ENCODE results near the gene GPR101. TPM values are rescaled to one million over a fixed set of nuclear protein-coding genes. Genes with fewer than 3 reads are reported as not detected.
A peak's percentile ranks its signal among the peaks of the same experiment; 100 is the strongest.

Gene GPR101
- total RNA-seq (2014; rRNA removed; shearing (Covaris generic)) = not detected in 2 replicates

DNA sequence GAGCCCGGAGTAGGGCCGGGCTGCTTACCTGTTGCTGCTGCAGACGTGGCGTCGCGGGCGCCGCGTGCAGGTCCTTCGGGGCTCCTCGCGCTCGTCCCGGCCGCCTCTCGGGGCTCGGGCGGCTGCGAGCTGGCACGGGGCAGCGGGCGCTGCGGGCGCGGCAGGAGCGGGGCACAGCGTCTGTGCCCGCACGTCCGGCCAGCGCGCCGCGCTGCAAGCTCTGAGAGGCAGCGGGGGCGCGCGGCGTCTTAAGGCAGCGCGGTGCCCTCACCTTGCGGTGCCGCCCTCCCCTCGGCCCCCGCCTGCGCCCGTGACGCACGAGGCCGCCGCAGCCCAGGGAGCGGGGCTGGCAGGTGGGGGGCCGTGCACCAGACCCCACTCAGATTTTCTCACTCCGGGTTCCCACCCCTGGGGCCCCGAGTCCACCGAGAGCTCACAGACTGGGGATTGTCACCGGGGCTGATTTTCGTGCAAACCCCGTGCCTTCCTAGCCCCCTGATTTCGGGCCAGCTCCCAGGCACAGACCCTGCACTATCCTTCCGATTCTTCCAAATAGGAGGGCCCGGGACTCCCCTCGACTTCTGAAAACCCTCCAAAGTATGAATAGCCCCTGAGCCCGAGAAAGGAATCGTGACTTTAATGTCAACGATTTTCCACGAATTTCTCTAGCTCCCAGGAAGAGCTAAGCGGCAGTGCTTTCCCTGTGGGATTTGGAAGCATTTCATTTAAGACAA is at the start of gene GPR101:
GPR101 (minus strand) TSS at position 222 of the 734 bp plus-strand sequence. CDS start 2,321 bp downstream, outside the sequence.
- DNase-seq (ENCODE audit: low spot score) = no peak

DNA sequence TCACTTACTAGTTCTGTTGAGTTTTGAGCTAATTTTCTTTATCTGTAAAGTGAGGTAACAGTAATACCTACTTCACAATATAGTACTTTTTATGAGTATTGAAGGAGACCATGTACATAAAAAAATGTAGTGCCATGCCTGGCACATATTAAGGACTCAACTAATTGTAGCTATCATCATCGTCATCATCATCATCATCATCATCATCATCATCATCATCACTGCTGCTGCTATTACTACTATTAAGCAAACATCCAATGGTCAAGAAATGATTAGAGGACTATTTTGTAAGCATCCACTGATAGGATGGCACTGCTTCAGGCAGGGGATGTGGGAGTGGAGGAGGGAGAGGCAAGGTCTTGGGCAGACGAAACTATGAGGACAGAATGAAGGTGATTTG is 47.4 kb upstream of the GPR101 start:
- no peak for DNase-seq (ENCODE audit: low spot score)

DNA sequence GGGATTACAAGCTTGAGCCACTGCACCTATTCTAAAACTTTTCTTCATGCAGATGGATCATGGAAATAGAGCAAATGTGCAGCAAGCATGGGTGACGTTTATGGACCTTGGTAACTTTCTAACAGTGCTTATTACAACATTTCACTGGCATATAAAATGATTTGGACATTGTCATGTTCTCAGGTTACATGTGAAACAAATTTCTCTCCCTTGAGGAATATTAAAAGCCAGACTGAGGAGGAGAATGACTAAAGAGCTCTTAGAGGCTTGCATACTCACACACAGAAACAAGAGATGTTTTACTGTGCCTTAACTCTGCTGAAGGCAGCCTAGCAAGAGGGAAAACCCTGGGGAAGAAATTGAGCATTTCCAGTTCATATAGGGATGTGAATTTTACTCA is 38.6 kb upstream of the GPR101 start:
- no peak for DNase-seq (ENCODE audit: low spot score)

DNA sequence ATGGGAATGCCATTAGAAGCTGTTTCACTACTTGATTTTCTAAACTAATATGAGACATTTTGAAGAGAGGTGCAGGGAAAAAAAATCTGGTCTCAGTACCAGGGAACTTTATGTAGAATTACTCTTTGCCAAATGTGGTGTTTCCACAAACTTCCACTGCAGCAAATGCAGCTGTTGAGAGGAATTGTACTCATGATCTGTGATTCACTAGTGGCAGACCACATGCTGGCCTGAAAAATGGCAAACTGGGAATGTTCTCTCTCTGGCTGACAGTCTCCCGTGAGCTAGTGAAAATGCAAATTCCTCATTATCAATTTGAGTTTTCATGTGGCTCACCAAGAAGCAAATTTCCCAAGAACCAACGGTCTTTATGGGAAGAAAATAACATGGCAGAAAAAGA is 37.8 kb upstream of the GPR101 start:
- no peak for DNase-seq (ENCODE audit: low spot score)

GRCh38 chrX:137067147-137067546 is 33.4 kb upstream of the GPR101 start:
- no peak for DNase-seq (ENCODE audit: low spot score)

DNA sequence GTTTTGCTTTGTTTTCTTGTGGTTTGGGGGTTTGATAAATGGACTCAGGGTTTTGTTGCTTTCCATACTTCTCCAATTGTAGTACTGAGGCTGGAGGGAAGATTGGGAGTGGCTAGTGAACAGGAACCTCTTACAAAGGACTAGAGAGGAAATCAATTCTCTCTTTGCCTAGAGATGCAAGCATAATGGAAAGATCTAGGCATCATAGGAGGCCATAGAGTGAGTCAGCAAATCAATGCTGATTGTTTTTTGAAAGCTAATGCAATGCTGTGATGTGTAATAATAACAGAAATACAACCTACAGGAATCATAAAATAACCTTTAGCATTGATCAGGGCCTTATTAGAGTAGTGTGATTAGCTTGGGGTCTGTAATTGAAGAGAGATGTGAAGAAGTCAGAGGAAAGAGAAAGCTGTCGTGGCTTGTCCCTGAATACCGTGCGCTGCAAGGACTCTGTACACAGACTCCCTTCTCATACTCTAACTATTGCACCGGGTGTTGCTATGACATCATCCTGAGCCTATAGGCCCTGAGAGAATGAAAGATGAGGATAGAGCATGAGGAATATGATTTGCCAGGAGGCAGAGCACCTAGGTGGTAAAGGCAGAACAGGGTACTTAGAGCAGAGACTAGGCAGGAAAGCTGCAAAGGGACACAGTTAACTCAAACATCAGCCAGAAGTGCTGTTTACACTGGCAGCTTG is 29.3 kb upstream of the GPR101 start:
- DNase-seq (ENCODE audit: low spot score) = no peak

DNA sequence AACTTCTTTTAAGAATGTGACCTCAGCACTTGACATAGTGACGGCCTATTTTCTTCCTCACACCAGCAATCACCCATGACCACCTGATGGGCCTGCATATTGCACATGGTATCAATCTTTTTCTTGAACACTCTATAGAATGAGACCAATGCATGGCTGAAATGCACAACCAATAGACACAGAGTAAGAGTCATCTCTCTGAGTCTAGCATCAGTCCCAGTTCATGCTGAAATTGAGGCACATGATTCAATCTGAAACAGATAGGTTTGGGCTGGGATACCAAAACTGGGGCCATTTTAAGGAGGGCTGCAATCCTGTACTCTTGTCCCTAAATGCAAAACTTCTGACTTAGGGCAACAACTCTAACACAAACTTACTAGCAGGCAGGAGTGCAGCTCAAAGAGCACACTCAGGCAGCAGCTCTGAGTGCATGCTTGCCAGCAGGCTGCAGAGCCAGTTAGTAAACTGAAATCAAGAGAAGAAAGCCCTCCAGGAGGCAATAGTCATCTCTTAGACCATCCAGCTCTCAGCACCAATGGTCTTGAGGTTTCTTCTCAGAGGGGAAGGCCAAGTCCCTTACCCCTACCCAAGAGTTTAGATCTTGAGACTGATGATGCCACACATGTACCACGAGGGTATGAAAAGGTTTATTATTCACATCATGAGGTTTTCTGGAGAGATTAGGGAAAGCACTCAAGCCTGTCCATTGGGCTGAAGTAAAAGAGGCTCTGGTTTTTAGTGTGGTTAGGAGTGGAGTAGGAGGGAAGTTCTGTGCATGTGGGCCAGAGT is 24.7 kb upstream of the GPR101 start:
- DNase-seq (ENCODE audit: low spot score) = no peak

GRCh38 chrX:137052643-137053235 is 18.9 kb upstream of the GPR101 start:
- no peak for DNase-seq (ENCODE audit: low spot score)

- peak; percentile 4 for DNase-seq (ENCODE audit: low spot score)
These were observed 18.3 kb upstream of the GPR101 start for GRCh38 chrX:137051978-137052642.

DNA sequence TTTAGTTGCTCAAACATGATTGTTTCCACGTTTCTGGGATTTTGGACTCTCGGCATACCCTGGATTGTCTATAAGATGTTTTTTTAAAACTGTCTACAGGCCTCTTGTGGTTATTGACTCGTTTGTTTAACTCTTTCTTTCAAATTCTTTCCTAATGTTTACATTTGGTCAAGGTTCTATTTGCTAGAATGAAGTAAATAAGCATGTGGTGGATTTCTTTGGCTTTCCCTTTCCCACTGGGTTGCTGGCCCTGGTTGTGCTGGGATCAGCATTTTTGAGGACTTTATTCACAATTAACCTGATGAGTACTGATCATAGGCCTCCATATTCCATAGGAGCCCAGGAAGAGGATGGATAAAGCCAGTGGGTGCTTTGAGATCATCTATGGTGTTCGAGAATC is 11.1 kb upstream of the GPR101 start:
- no peak for DNase-seq (ENCODE audit: low spot score)

- no peak for DNase-seq (ENCODE audit: low spot score)
These were observed 9.9 kb upstream of the GPR101 start for GRCh38 chrX:137043736-137044135.

DNA sequence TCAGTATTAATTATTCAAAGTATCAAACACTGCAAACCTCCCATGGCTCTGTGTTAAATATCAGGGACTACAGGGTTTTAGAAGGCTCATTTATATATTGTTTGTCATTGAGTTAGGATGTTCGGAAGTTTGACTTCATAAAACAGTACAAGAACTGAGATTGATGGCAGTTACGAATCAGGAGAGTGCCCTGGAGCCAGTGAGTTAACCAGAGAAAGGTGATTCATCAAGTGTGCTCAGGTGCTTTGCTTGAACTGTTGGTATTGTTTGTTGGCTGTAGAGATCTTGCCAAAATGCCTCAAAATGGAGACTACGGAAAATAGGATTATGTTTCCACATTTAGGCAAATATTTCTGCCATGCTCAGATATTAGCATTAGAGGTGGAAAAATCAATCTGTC is 7.5 kb upstream of the GPR101 start:
- no peak for DNase-seq (ENCODE audit: low spot score)

DNA sequence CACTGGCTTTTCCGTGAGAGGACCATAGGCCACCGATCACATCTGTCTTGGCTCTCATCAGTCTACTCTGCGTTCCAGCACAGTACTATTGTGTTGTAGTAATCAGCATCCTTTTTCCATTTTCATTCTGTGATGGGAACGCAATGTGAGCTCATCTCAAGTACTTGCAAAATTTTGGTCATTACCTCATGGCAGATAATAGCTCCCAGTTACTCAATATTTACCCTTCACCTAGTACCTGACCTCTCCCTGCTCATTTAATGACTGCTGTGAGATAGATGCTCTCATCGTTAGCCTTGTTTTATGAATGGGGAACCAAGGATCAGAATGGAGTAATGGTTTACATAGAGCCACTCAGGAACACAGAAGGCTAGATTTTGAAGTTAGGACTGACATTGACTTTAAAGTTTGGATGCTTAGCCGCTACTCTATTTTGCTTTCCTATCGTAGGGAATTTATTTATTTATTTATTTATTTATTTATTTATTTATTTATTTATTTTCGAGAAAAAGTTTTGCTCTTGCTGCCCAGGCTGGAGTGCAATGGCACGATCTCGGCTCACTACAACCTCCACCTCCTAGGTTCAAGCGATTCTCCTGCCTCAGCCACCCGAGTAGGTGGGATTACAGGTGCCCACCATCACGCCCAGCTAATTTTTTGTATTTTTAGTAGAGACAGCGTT is 6.5 kb upstream of the GPR101 start:
- DNase-seq (ENCODE audit: low spot score) = no peak

GRCh38 chrX:137034508-137034872 is 695 bp upstream of the GPR101 start:
- DNase-seq (ENCODE audit: low spot score) = no peak

DNA sequence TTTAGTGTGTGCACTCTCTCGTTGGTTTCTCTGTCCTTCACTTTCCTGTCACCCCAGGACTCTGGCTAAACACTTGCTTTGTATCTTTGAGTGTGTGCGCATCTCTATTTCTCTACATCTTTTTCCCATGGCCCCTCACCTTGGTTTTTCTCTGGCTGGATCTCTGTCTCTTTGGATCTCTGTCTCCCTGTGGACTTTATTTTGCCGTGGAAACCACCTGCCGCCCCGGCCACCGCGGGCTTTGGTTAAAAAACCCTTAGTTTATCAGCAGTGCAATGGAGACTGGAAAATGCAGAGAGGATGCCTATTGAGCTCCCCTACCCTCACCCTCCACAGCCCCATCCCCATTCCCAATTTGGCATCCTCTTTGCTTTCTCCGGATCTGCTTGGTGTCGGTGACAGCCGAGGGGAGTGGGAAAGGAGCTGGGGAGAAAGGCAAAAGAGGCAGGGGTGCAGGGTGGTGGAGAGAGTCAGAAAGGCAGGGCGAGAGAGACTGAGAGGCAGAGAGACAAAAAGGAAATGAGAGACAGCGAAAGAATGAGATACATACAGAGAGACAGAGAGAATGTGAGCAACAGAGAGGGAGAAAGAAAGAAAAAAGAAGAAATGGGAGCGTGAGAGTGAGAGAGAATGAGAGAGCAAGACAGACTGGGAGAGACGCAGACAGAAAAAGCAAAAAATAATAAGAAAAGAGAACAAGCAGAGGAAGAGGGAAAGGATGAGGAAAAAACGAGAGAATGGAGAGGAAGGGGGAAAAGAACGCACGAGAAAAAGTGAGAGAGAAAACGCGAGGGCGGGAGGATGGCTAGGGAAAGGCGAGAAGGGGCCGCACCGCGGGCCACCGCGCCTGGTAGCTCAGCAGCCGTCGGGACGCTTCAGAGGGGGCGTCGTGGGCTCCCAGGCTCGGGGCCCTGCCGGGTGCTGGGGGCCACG is 688 bp downstream of the GPR101 start:
- DNase-seq (ENCODE audit: low spot score) = no peak

DNA sequence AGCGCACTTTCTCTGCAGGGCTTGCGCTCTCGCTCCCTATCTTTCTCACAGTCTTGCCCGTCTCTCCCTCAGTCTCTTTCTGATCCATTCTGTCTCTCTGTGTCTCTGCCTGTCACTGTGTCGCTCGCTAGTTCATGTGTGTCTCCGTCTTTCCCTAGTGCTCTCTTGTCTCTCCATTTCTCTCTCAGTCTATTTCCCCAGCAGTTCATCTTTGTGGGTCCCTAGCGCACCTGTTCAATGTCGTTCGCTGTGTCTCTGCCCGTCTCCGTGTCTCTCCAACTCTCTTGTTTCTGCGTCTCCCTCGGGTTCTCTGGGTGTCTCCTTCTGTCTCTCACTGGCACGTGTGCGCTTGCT is 1.5 kb downstream of the GPR101 start:
- no peak for DNase-seq (ENCODE audit: low spot score)

DNA sequence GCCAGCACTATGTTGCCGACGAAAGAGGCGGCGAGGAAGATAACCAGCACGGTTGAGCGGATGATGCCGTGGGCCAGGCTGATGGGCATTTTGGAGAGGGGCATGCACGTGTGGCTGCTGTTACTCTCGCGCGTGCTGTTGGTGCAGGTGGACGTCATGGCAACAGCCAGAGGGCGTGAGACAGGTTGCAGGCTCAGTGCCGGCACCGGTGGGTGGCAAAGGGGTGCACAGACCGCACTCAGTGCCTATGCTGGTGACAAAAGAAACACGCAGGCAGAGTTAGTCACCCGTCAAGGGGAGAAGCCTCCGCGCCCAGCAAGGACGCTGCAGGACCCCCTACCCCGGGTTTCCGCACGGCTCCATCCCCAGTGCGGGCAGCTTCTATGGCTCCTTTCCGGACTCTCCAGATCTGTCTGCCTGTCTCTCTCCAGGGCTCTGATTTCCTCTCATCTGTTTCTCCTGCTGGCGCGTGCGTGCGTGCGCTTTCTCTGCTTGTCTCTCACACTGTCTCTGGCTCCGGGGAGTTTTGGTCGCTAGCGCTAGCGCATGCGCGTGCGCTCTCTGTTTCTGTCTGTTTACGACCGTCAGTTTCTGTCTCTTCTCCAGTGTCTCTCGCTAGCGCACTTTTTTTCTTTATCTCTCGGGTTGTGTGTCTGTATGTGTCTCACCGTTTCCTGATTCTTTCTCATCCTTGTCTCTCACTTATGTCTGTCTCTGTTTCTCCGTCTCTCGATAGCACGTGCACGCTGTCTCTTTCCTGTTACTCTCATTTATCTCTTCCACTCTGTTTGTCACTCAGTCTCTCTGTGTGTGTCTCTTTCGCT is 2.1 kb downstream of the GPR101 start:
- no peak for DNase-seq (ENCODE audit: low spot score)

- DNase-seq (ENCODE audit: low spot score) = no peak
These were observed 2.8 kb downstream of the GPR101 start for GRCh38 chrX:137031039-137031438.

DNA sequence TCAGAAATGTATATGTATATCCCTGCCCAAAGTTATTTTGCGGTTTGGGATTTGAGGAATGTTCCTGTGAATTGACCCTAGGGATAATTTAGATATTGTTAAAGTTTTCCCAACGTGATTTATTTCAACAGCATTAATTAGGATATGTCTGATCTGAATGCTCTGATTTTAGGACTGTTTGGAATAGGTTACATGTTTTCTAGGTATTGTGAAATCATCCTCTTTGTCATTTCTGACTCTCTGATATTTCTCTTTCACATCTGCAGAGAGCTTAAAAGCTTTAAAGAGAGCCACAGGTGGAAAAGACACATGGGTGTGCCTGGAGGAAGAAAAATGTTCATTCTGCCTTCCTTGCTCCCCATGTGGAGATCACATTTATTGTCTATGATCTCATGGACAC is 5.1 kb downstream of the GPR101 start:
- no peak for DNase-seq (ENCODE audit: low spot score)
